ENCODE results near the gene PLIN1.
"Not testable (repeated sequence)": the region's sequence is repeated elsewhere in the genome, so short reads cannot be mapped to it uniquely, and the experiment has no call there.

DNA sequence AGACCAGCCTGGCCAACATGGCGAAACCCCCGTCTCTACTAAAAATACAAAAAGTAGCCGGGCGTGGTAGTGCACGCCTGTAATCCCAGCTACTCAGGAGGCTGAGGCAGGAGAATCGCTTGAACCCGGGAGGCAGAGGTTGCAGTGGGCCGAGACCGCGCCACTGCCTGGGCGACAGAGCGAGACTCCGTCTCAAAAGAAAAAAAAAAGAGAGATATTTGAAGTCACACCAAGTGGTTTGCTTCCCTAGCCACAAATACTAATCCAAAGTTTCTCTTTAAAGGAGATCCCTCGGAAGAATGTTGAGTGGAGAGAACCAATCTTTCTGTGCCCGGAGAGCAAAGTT is 10.7 kb upstream of the PLIN1 start:
- TF ChIP-seq, protein P1, sequence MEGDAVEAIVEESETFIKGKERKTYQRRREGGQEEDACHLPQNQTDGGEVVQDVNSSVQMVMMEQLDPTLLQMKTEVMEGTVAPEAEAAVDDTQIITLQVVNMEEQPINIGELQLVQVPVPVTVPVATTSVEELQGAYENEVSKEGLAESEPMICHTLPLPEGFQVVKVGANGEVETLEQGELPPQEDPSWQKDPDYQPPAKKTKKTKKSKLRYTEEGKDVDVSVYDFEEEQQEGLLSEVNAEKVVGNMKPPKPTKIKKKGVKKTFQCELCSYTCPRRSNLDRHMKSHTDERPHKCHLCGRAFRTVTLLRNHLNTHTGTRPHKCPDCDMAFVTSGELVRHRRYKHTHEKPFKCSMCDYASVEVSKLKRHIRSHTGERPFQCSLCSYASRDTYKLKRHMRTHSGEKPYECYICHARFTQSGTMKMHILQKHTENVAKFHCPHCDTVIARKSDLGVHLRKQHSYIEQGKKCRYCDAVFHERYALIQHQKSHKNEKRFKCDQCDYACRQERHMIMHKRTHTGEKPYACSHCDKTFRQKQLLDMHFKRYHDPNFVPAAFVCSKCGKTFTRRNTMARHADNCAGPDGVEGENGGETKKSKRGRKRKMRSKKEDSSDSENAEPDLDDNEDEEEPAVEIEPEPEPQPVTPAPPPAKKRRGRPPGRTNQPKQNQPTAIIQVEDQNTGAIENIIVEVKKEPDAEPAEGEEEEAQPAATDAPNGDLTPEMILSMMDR (IDR thresholded peaks at IDR 0.05 in 8 of 11, conservative IDR thresholded peaks at IDR 0.05 in 3 of 11), result not testable (repeated sequence)
- TF ChIP-seq POLR2A (IDR thresholded peaks at IDR 0.05), result not testable (repeated sequence)
